ENCODE data around the gene OGG1.

Gene OGG1

GRCh38 chr3:9778143-9779074 is 28.7 kb downstream of the OGG1 start:
- no peaks in the 10 kb centered on the region for H3K9me3 ChIP-seq (ENCODE audit: low read length)
- no peaks in the 10 kb centered on the region for H3K27me3 ChIP-seq (ENCODE audit: insufficient read depth, low read length)
- no peak overlapping the region for H2AFZ ChIP-seq (ENCODE audit: low read depth, low read length)
- peaks cover 31% of the 10 kb centered on the region for H3K36me3 ChIP-seq (ENCODE audit: insufficient read depth, low read length)
- H3K4me1 ChIP-seq (ENCODE audit: insufficient read depth, low read length): no peaks in the 10 kb centered on the region
- H3K4me3 ChIP-seq (ENCODE audit: low read length): no peak overlapping the region

- no peak overlapping the region for H2AFZ ChIP-seq (ENCODE audit: low read depth, low read length)
- H3K4me1 ChIP-seq (ENCODE audit: insufficient read depth, low read length): no peaks in the 10 kb centered on the region
- H3K9me3 ChIP-seq (ENCODE audit: low read length): no peaks in the 10 kb centered on the region
- peaks cover 35% of the 10 kb centered on the region for H3K36me3 ChIP-seq (ENCODE audit: insufficient read depth, low read length)
- H3K27me3 ChIP-seq (ENCODE audit: insufficient read depth, low read length): no peaks in the 10 kb centered on the region
- H3K4me3 ChIP-seq (ENCODE audit: low read length): no peak overlapping the region
Observed at GRCh38 chr3:9779075-9779593, 29.4 kb downstream of the OGG1 start.

DNA sequence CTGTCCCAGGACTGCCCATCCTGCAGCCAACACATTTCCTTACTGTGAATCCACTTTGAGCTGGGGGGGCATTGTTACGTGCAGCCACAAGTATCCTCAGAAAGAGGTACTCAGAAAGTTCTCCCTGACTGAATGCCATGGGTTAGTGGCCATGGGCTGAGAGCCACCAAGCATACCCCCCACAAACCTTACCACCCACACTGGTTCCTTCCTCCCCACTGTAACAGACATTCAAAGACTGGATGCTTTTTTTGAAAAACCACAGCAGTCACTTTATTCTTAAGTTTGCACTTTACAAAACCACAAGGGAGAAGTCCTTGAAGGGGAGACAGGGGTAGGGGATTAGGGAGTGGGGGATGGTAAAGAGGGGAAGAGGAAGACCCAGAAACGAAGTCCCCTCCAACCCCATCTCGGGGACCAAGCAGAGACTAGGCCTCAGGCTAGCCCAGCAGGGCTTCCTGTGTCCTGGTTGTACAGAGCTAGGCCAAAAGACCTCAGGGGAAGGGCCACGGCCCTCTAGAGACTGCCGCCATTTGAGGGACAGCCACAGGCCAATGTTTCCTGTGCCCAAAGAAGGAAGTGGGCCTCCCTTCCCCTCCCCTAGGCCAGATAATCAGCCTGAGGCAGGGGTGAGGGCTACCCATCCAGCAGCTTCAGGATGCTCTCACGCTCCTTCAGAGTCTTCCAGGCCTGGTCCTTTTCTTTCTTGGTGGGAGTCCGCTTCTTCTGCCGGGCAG is 30.1 kb downstream of the OGG1 start:
- no peaks in the 10 kb centered on the region for H3K9me3 ChIP-seq (ENCODE audit: low read length)
- H3K36me3 ChIP-seq (ENCODE audit: insufficient read depth, low read length): peaks cover 36% of the 10 kb centered on the region
- no peak overlapping the region for H3K4me3 ChIP-seq (ENCODE audit: low read length)
- no peak overlapping the region for H2AFZ ChIP-seq (ENCODE audit: low read depth, low read length)
- H3K27me3 ChIP-seq (ENCODE audit: insufficient read depth, low read length): no peaks in the 10 kb centered on the region
- no peaks in the 10 kb centered on the region for H3K4me1 ChIP-seq (ENCODE audit: insufficient read depth, low read length)

- Histone ChIP-seq H3K27me3 (ENCODE audit: insufficient read depth, low read length) (no peaks in the 10 kb centered on the region), H3K36me3 (ENCODE audit: insufficient read depth, low read length) (peaks cover 41% of the 10 kb centered on the region), H3K4me3 (ENCODE audit: low read length) (no peak overlapping the region), H3K9me3 (ENCODE audit: low read length) (no peaks in the 10 kb centered on the region), H2AFZ (ENCODE audit: low read depth, low read length) (no peak overlapping the region), H3K4me1 (ENCODE audit: insufficient read depth, low read length) (no peaks in the 10 kb centered on the region)
Observed at GRCh38 chr3:9780458-9780812, 30.7 kb downstream of the OGG1 start.

DNA sequence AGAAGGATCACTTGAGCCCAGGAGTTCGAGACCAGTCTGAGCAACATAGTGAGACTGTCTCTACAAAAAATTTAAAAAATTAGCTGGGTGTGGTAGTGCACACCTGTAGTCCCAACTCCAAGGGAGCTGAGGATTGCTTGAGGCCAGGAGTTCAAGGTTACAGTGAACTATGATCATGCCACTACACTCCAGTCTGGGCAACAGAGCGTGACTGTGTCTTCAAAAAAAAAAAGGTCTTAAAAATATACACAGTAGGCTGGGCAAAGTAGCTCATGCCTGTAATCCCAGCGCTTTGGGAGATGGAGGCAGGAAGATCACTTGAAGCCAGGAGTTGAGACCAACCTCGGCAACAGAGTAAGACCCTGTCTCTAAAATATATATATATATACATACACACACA is 31.2 kb downstream of the OGG1 start:
- H3K4me3 ChIP-seq (ENCODE audit: low read length): no peak overlapping the region
- no peak overlapping the region for H2AFZ ChIP-seq (ENCODE audit: low read depth, low read length)
- no peaks in the 10 kb centered on the region for H3K9me3 ChIP-seq (ENCODE audit: low read length)
- H3K36me3 ChIP-seq (ENCODE audit: insufficient read depth, low read length): peaks cover 44% of the 10 kb centered on the region
- no peaks in the 10 kb centered on the region for H3K4me1 ChIP-seq (ENCODE audit: insufficient read depth, low read length)
- H3K27me3 ChIP-seq (ENCODE audit: insufficient read depth, low read length): no peaks in the 10 kb centered on the region

- H3K27me3 ChIP-seq (ENCODE audit: insufficient read depth, low read length): no peaks in the 10 kb centered on the region
- peaks cover 49% of the 10 kb centered on the region for H3K36me3 ChIP-seq (ENCODE audit: insufficient read depth, low read length)
- H2AFZ ChIP-seq (ENCODE audit: low read depth, low read length): no peak overlapping the region
- H3K4me3 ChIP-seq (ENCODE audit: low read length): no peak overlapping the region
- H3K4me1 ChIP-seq (ENCODE audit: insufficient read depth, low read length): no peaks in the 10 kb centered on the region
- H3K9me3 ChIP-seq (ENCODE audit: low read length): no peaks in the 10 kb centered on the region
Observed at GRCh38 chr3:9781551-9781950, 31.8 kb downstream of the OGG1 start.

DNA sequence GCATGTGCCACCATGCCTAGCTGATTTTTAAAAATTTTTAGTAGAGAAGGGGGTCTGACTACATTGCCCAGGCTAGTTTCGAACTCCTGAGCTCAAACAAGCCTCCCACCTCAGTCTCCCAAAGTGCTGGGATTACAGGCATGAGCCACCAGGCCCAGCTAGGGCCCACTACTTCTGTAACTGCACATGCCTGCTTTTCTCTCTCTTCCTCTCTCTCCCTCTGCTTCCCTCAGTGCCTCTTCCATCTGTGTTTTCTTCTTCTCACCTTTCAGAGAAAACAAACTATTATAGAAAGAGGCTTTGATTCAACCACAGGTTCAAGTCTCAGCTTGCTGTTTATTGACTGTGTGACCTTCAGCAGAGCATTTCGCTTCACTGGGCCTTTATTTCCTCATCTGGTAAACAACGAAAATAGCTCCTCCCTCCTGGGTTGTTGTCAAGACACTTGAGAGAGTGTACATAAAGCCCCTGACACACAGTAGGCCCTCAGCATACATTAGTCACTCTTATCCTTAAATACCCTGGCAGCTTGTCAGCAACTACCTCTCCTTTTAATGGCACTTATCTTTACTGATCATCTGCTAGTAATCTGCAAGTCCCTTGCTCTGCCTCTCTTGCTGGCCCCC is 32.3 kb downstream of the OGG1 start:
- Histone ChIP-seq H2AFZ (ENCODE audit: low read depth, low read length) (no peak overlapping the region), H3K4me1 (ENCODE audit: insufficient read depth, low read length) (no peaks in the 10 kb centered on the region), H3K36me3 (ENCODE audit: insufficient read depth, low read length) (peaks cover 55% of the 10 kb centered on the region), H3K9me3 (ENCODE audit: low read length) (no peaks in the 10 kb centered on the region), H3K27me3 (ENCODE audit: insufficient read depth, low read length) (no peaks in the 10 kb centered on the region), H3K4me3 (ENCODE audit: low read length) (no peak overlapping the region)

GRCh38 chr3:9782770-9783169 is 33.0 kb downstream of the OGG1 start:
- no peaks in the 10 kb centered on the region for H3K9me3 ChIP-seq (ENCODE audit: low read length)
- no peak overlapping the region for H3K4me3 ChIP-seq (ENCODE audit: low read length)
- no peaks in the 10 kb centered on the region for H3K27me3 ChIP-seq (ENCODE audit: insufficient read depth, low read length)
- H2AFZ ChIP-seq (ENCODE audit: low read depth, low read length): no peak overlapping the region
- no peaks in the 10 kb centered on the region for H3K4me1 ChIP-seq (ENCODE audit: insufficient read depth, low read length)
- H3K36me3 ChIP-seq (ENCODE audit: insufficient read depth, low read length): peaks cover 61% of the 10 kb centered on the region

DNA sequence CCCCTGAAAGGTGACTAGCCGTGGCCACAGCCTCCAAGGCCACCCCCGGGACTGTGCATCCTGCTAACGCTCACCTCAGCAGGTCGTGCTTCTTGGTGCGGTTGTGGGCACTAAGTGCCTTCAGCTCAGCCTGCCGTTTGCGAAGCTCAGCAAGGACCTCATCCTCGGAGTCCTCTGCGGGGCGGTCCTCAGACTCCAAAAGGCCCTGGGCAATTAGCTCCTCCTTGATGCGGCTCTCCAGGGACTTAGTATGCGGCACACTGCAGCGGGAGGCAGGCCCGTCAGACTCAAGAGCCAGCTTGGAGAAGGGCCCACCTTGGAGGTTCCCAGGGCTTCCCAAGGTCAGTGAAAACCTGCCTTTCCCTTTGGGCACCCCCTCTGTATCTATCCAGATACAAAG is 34.2 kb downstream of the OGG1 start:
- H3K4me1 ChIP-seq (ENCODE audit: insufficient read depth, low read length): no peaks in the 10 kb centered on the region
- H2AFZ ChIP-seq (ENCODE audit: low read depth, low read length): no peak overlapping the region
- H3K27me3 ChIP-seq (ENCODE audit: insufficient read depth, low read length): no peaks in the 10 kb centered on the region
- no peaks in the 10 kb centered on the region for H3K9me3 ChIP-seq (ENCODE audit: low read length)
- H3K36me3 ChIP-seq (ENCODE audit: insufficient read depth, low read length): peaks cover 63% of the 10 kb centered on the region
- H3K4me3 ChIP-seq (ENCODE audit: low read length): no peak overlapping the region

- no peak overlapping the region for H3K4me3 ChIP-seq (ENCODE audit: low read length)
- H3K9me3 ChIP-seq (ENCODE audit: low read length): no peaks in the 10 kb centered on the region
- no peaks in the 10 kb centered on the region for H3K27me3 ChIP-seq (ENCODE audit: insufficient read depth, low read length)
- no peak overlapping the region for H2AFZ ChIP-seq (ENCODE audit: low read depth, low read length)
- H3K4me1 ChIP-seq (ENCODE audit: insufficient read depth, low read length): no peaks in the 10 kb centered on the region
- peaks cover 71% of the 10 kb centered on the region for H3K36me3 ChIP-seq (ENCODE audit: insufficient read depth, low read length)
Observed at GRCh38 chr3:9784965-9785364, 35.2 kb downstream of the OGG1 start.

DNA sequence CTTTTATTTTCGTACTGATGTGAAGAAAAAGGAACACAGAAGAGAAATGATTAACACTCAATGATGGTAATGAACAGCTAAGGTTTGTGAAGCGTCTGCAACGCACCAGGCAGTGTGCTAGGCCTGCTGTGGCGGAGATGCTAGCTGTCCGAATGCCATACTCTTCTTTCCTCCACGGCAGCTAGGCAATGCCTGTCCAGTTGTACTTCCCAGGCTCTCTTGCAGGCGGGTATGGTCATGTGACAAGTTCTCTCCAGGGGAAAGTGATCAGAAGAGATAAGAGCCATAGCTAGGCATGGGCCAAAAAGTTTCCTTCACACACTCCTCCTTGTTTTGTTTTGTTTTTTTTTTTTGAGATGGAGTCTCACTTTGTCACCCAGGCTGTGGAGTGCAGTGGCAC is 35.9 kb downstream of the OGG1 start:
- peaks cover 71% of the 10 kb centered on the region for H3K36me3 ChIP-seq (ENCODE audit: insufficient read depth, low read length)
- no peak overlapping the region for H3K4me3 ChIP-seq (ENCODE audit: low read length)
- no peaks in the 10 kb centered on the region for H3K9me3 ChIP-seq (ENCODE audit: low read length)
- no peak overlapping the region for H2AFZ ChIP-seq (ENCODE audit: low read depth, low read length)
- no peaks in the 10 kb centered on the region for H3K4me1 ChIP-seq (ENCODE audit: insufficient read depth, low read length)
- H3K27me3 ChIP-seq (ENCODE audit: insufficient read depth, low read length): no peaks in the 10 kb centered on the region

DNA sequence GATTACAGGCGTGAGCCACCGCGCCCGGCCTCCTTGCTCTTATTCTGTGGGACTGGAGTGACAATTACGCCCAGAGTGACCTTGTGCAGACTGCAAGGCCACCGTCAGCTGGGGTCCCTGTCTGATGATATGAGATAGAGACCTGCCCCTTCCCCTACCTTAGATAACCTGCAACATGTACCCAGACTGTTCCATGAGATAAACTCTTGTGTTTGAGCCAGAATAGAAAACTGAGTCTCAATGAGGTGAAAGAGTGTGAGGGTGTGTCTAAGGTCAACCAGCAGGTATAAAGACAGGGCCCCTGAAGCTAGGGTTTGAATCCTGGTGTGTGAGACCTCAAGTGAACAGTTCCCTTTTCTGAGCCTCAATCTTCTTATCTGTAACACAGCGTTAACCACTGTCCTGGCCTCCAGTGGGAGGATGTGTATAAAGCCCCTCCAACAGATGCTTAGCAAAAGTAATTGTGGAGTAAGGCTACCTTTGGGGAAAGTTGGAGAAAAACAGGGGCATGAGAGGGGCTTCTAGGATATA is 36.5 kb downstream of the OGG1 start:
- no peaks in the 10 kb centered on the region for H3K4me1 ChIP-seq (ENCODE audit: insufficient read depth, low read length)
- H3K36me3 ChIP-seq (ENCODE audit: insufficient read depth, low read length): peaks cover 75% of the 10 kb centered on the region
- no peaks in the 10 kb centered on the region for H3K27me3 ChIP-seq (ENCODE audit: insufficient read depth, low read length)
- no peaks in the 10 kb centered on the region for H3K9me3 ChIP-seq (ENCODE audit: low read length)
- H2AFZ ChIP-seq (ENCODE audit: low read depth, low read length): no peak overlapping the region
- H3K4me3 ChIP-seq (ENCODE audit: low read length): no peak overlapping the region
